Peyer's patch (tissue), 4 donors: ENCODE measurements around the gene LCN10.

Experiments
- POLR2A ChIP-seq, 2 donors: fragments of 450-650 bp; IDR thresholded peaks; one replicate each; pipeline ENCODE4 v1.5.1; 2017; ENCODE audit warnings: antibody characterized with exemption in 2 of 2, mild to moderate bottlenecking in 2 of 2, moderate library complexity in 2 of 2
- TF ChIP-seq, protein P1 (sequence below), 6 experiments: fragments of 450-650 bp in 4 of 6; fragments of 200-600 bp in 2 of 6; sonication (generic) in 1 of 6; IDR thresholded peaks; one replicate each; pipeline ENCODE4 v1.5.1; 2017 to 2019; ENCODE audit warnings: antibody characterized with exemption in 6 of 6, mild to moderate bottlenecking in 3 of 6, moderate library complexity in 1 of 6

DNA sequence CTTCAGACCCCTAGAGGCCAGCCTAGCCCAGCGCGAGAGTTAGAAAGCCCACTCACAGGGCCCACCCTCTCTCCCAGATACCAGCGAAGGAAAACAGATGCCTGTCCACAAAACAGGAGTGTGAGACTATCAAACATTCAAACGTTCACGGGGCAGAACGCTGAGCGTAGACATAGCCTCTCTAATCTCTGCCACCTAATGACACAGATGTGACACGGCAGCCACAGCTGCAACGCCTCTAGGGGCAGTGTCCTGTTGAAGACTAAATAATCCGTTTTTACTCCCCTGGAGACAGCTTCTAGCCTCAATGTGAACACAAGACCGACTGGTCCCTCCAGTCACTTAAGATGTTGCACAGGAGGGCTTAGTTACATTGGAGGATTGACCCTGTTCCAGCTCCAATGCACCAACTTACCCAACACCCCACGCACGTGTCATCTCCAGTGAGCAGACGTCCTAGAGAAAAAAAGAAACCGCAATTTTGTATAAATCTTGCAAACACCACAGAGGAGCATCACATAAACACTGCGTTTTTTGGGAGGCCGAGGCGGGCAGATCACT, 16.0 kb downstream of the LCN10 start:
- TF ChIP-seq, protein P1, sequence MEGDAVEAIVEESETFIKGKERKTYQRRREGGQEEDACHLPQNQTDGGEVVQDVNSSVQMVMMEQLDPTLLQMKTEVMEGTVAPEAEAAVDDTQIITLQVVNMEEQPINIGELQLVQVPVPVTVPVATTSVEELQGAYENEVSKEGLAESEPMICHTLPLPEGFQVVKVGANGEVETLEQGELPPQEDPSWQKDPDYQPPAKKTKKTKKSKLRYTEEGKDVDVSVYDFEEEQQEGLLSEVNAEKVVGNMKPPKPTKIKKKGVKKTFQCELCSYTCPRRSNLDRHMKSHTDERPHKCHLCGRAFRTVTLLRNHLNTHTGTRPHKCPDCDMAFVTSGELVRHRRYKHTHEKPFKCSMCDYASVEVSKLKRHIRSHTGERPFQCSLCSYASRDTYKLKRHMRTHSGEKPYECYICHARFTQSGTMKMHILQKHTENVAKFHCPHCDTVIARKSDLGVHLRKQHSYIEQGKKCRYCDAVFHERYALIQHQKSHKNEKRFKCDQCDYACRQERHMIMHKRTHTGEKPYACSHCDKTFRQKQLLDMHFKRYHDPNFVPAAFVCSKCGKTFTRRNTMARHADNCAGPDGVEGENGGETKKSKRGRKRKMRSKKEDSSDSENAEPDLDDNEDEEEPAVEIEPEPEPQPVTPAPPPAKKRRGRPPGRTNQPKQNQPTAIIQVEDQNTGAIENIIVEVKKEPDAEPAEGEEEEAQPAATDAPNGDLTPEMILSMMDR (IDR thresholded peaks at IDR 0.05), result peak; percentile 17 to 73 (median 58)
- TF ChIP-seq POLR2A (IDR thresholded peaks at IDR 0.05), result peak in 1 of 2 donors; percentile 23
